Ascending aorta (tissue), 2 donors: ENCODE results near the gene CLGN. TPM values are rescaled to one million over a fixed set of nuclear protein-coding genes. Genes with fewer than 3 reads are reported as not detected.

ENCODE experiments used
- DNase-seq, 2 donors: peaks; one replicate each; pipeline ENCODE4 v3.0.0-alpha.2; 2019; ENCODE audit warnings: low spot score in 2 of 2
- H3K27ac ChIP-seq, 2 donors: fragments of 200-600 bp; sonication (generic); one replicate each; pipeline ENCODE4 v1.5.1; 2016 to 2017; ENCODE audit warnings: mild to moderate bottlenecking in 1 of 2
- H3K27me3 ChIP-seq: fragments of 200-600 bp; sonication (generic); one replicate; pipeline ENCODE4 v1.5.1; 2017
- H3K36me3 ChIP-seq, 2 donors: fragments of 200-600 bp; sonication (generic); one replicate each; pipeline ENCODE4 v1.5.1; 2016
- H3K4me1 ChIP-seq, 2 donors: fragments of 200-600 bp; sonication (generic); one replicate each; pipeline ENCODE4 v1.5.1; 2016 to 2017; ENCODE audit warnings: mild to moderate bottlenecking in 1 of 2
- H3K4me3 ChIP-seq, 2 donors: fragments of 200-600 bp; sonication (generic); one replicate each; pipeline ENCODE4 v1.5.1; 2016 to 2017; ENCODE audit warnings: mild to moderate bottlenecking in 1 of 2
- H3K9me3 ChIP-seq, 2 donors: fragments of 200-600 bp; sonication (generic); one replicate each; pipeline ENCODE4 v1.5.1; 2016
- intact Hi-C: fragments of 100-400 bp; cut with DNase I; formaldehyde crosslinking; loops from one replicate; pipeline ENCODE4 v1.15.1; 2023
- total RNA-seq: library from RNA; depleted of rRNA; stranded (reverse); fragments of >200 nt; gene quantifications from one replicate; pipeline ENCODE4 v1.1.0, GENCODE V29; 2016
- TF ChIP-seq, protein P1 (sequence below), 3 experiments: fragments of 200-600 bp in 2 of 3; fragments of 450-650 bp in 1 of 3; sonication (generic) in 2 of 3; IDR thresholded peaks; one replicate each; pipeline ENCODE4 v1.5.1; 2016 to 2019; ENCODE audit warnings: antibody characterized with exemption in 3 of 3, mild to moderate bottlenecking in 1 of 3, moderate library complexity in 1 of 3

The CLGN gene
- total RNA-seq, 1 donor from 2014 or later = not detected

DNA sequence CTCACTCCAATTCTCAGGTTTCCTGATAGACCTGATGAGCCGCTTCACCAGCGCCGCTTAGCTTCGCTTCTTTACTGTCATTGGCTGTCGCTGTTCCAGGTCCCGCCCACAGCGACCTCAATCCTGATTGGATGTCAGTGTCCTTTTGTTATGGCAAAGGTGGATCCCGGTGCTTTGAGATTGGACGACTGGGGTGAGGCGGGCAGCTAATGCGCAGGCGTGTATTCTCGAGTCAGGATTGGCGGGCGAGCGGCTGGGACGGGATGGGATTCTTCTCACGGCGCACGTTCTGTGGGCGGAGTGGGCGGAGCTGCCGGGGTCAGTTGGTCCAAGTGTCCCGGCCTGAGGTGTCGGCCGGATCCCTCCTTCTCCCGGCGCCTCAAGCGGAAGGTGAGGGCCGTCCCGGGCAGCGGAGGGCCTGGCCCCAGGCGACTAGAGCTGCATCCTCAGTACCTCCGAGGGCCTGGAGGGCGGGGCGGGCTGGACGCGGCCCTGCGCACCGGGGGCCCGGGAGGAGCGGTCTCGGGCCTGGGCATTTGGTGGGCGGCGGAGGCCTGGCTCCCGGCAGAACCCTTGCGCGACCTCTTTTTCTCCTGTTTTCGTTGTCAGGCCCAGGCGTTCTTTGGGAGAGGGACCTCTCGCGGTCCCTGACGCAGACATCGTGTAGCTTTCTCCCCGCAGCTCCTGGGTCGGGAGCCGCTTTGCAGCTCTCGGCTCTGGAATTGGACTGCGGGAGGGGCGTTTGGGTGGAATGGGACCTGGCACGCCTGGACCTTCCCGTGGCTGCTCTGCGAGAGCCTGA, 53.9 kb downstream of the CLGN start, which contains the start of gene SCOC:
SCOC (plus strand) TSS at position 319 of the 802 bp plus-strand sequence. CDS start 5,525 bp downstream, outside the sequence.
- no peaks in the 10 kb centered on the region for H3K27me3 ChIP-seq
- DNase-seq = peak; percentile 99 to 100
- no peaks in the 10 kb centered on the region for H3K36me3 ChIP-seq
- intact Hi-C loops = loop anchor here (1.0 to 10.0 kb wide), 6 partner anchors 150 to 916 kb away; partner anchors contain the start of genes MAML3, RNF150, SETD7 and TBC1D9
- H3K4me1 ChIP-seq = peaks cover 8 to 15% of the 10 kb centered on the region in 2 donors
- H3K27ac ChIP-seq = peak within 1 kb of the TSS; percentile 92 to 94
- H3K9me3 ChIP-seq = no peaks in the 10 kb centered on the region
- H3K4me3 ChIP-seq = peak within 1 kb of the TSS; percentile 93 to 99
- TF ChIP-seq, protein P1, sequence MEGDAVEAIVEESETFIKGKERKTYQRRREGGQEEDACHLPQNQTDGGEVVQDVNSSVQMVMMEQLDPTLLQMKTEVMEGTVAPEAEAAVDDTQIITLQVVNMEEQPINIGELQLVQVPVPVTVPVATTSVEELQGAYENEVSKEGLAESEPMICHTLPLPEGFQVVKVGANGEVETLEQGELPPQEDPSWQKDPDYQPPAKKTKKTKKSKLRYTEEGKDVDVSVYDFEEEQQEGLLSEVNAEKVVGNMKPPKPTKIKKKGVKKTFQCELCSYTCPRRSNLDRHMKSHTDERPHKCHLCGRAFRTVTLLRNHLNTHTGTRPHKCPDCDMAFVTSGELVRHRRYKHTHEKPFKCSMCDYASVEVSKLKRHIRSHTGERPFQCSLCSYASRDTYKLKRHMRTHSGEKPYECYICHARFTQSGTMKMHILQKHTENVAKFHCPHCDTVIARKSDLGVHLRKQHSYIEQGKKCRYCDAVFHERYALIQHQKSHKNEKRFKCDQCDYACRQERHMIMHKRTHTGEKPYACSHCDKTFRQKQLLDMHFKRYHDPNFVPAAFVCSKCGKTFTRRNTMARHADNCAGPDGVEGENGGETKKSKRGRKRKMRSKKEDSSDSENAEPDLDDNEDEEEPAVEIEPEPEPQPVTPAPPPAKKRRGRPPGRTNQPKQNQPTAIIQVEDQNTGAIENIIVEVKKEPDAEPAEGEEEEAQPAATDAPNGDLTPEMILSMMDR (IDR thresholded peaks at IDR 0.05) = no peak

DNA sequence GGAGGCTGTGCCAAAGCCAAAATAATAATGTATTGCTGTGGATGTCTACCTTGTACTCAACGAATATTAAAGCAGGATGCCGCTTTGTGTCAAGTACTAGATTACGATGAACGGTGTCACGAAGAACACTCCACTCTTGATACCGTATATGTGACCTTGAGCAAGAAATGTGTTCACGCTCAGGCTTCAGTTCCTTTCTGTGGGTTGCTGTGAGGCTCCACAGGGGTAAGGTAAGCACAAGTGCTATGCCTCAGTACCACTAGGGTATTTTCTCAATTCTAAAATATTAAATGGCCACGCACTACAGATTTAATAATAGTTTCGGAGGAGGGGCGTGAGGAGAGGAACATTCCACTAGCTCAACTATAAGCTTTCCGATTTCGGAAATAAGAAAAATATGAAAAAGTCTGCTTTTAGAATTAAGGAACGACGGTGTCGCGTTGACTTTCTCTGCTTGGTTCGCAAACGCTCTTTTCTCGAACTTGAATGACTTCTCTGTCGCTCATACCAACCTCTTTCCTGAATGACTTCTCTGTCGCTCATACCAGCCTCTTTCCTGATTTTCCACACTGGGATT, 54.6 kb downstream of the CLGN start:
- DNase-seq = no peak
- Histone ChIP-seq H3K4me3 (peak overlapping the region; percentile 93 to 99), H3K27me3 (no peaks in the 10 kb centered on the region), H3K9me3 (no peaks in the 10 kb centered on the region), H3K4me1 (peaks cover 8 to 15% of the 10 kb centered on the region in 2 donors), H3K36me3 (no peaks in the 10 kb centered on the region), H3K27ac (peak overlapping the region; percentile 60 to 94)
- intact Hi-C loops = loop anchor here (1.0 to 10.0 kb wide), 6 partner anchors 150 to 916 kb away; partner anchors contain the start of genes MAML3, RNF150, SETD7 and TBC1D9
- TF ChIP-seq, protein P1 (IDR thresholded peaks at IDR 0.05) = peak in 1 of 3 experiments; percentile 13

- Histone ChIP-seq H3K27me3 (no peaks in the 10 kb centered on the region), H3K4me1 (peaks cover 2 to 5% of the 10 kb centered on the region in 2 donors), H3K9me3 (no peaks in the 10 kb centered on the region), H3K27ac (no peak overlapping the region), H3K4me3 (no peak overlapping the region), H3K36me3 (no peaks in the 10 kb centered on the region)
- TF ChIP-seq, protein P1 (IDR thresholded peaks at IDR 0.05) = no peak
- no peak for DNase-seq
- intact Hi-C loops = no loop called here
Observed at GRCh38 chr4:140368686-140369085, 58.8 kb downstream of the CLGN start.

DNA sequence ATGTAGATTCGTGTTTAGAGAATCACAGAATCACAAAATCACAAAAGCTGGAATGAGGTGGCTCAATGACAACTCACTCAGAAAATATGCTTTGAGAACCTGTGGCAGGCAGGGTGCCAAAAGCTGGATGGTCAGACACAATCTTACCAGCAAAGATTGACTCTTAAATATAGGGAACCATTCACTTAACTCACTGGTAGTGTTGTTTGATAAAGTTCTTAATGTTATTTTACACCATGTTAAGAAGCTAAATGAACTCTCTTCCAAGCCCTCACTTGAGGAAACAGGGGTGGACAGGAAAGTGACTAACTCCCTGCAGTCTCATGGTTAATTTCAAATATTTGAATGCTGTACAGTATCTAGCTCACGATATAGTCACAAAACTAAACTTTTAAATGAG, 59.7 kb downstream of the CLGN start:
- intact Hi-C loops = no loop called here
- no peak for DNase-seq

DNA sequence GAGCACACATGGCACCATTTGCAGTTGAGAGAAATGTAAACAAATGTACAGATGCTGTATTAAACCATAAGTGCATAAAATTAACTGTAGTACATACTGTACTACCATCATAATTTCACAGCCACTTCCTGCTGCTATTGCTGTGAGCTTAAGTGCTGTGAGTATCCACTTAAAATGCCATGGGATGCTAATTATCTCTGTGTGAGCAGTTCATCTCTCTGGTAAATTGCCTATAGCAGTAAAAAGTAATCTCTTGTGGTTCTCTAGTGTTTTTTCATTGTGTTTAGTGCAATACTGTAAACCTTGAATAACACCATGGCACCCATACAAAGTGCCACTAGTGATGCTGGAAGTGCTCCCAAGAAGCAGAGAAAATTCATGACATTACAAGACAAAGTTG, 63.9 kb downstream of the CLGN start:
- TF ChIP-seq, protein P1 (IDR thresholded peaks at IDR 0.05) = no peak
- no peak overlapping the region for H3K27ac ChIP-seq
- H3K27me3 ChIP-seq = no peaks in the 10 kb centered on the region
- H3K4me1 ChIP-seq = no peaks in the 10 kb centered on the region
- H3K4me3 ChIP-seq = no peak overlapping the region
- H3K36me3 ChIP-seq = no peaks in the 10 kb centered on the region
- DNase-seq = no peak
- no peaks in the 10 kb centered on the region for H3K9me3 ChIP-seq
- intact Hi-C loops = no loop called here

More for the DNA sequence above, 59.7 kb downstream of the CLGN start:
- H3K4me3 ChIP-seq = no peak overlapping the region
- peaks cover 2 to 5% of the 10 kb centered on the region in 2 donors for H3K4me1 ChIP-seq
- H3K27me3 ChIP-seq = no peaks in the 10 kb centered on the region
- H3K36me3 ChIP-seq = no peaks in the 10 kb centered on the region
- no peak overlapping the region for H3K27ac ChIP-seq
- no peaks in the 10 kb centered on the region for H3K9me3 ChIP-seq
- TF ChIP-seq, protein P1 (IDR thresholded peaks at IDR 0.05) = no peak
